Measurements from ENCODE around the gene EFEMP2. TPM values are rescaled to one million over a fixed set of nuclear protein-coding genes. Genes with fewer than 3 reads are reported as not detected.
A peak's percentile ranks its signal among the peaks of the same experiment; 100 is the strongest.

The EFEMP2 gene
- total and polyA plus RNA-seq, 2 donors (not counting 3 experiments of a cell fraction or from before 2014, with no cell fraction given) = 81.7 to 207 TPM

DNA sequence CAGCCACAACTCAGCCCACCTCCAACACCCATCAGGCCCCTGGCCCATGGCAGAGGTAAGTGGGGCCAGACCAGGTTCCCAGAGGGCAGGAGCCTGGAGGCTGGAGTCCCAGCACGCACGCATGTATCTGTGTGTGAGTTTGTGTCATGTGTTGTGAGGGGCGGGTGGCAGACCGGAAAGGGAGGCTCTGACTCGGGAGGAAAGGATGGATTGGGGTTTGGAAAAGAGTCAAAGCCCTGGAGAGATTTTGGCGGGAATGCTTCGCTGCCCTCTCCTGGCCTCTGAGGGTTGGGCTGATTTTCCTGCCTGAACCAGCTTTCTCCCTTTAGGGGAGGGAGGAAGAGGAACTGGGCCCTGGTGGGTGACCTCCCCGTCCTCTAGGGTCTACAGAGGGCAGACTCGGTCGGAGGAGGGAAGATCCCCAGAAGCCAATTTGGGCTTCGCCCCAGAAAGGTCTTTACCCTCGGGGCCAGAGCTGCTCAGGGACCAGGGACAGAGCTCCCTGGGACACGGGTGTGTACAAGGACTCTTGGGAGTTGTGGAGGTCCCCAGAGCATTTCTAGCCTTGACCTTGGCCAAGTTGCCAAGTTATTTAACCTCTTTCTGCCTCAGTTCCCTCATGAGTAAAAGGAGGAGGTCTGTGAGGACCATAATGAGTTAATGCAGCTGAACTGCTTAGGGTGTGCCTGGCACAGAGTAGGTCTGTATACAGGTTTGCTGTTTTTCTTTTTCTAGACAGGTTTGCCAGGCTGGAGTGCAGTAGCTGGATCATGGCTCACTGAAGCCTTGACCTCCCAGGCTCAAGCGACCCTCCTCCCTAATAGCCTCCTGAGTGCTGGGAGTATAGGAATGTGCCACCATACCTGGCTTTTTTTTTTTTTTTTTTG lies 39.3 kb upstream of the EFEMP2 start:
- ChIA-PET CTCF (interaction anchor here (0.8 to 4.0 kb wide), 7 partner anchors 10 to 28 kb away, joined by 3 to 39 read pairs (median 4); partner anchors contain the start of genes CCDC85B and FIBP), POLR2A (interaction anchor here (1.0 to 1.6 kb wide), 5 partner anchors 10 to 23 kb away, joined by 3 to 10 read pairs (median 6); partner anchors contain the start of gene FOSL1)
- H3K4me1 ChIP-seq (ENCODE audit: control insufficient read depth, extremely low read depth, insufficient read depth, low read length) = peaks cover 46% of the 10 kb centered on the region
- H3K27me3 ChIP-seq (ENCODE audit: control insufficient read depth in 2 of 2, insufficient read depth in 2 of 2, low read length in 2 of 2) = no peaks in the 10 kb centered on the region
- peak overlapping the region; percentile 5 for H2AFZ ChIP-seq (ENCODE audit: low read depth, low read length)
- intact Hi-C loops (cut with micrococcal nuclease) (no loop called here), dilution Hi-C loops (cut with MboI; ENCODE audit: extremely low pct_ligation_motif_present, low sequenced_read_pairs) (no loop called here)
- no peaks in the 10 kb centered on the region for H3K36me3 ChIP-seq (ENCODE audit: control insufficient read depth in 2 of 2, extremely low read depth in 1 of 2, insufficient read depth in 2 of 2, low read length in 2 of 2)
- no peak overlapping the region for H3K4me3 ChIP-seq (replicated peaks in 1 of 3; ENCODE audit: insufficient read depth in 1 of 3, low read depth in 1 of 3, low read length in 3 of 3)
- H3K27ac ChIP-seq (ENCODE audit: insufficient read depth, low read depth, low read length) = peak overlapping the region; percentile 74
- no peak overlapping the region for H3K4me2 ChIP-seq (ENCODE audit: insufficient read depth, low read length)
- no peaks in the 10 kb centered on the region for H3K9me3 ChIP-seq (replicated peaks; ENCODE audit: control insufficient read depth, insufficient read depth, low read length)
- peak; percentile 58 for DNase-seq (ENCODE audit: low read depth, low spot score)
- H4K20me1 ChIP-seq (replicated peaks; ENCODE audit: control insufficient read depth, extremely low read depth, insufficient read depth, low read length) = no peaks in the 10 kb centered on the region
- peaks cover 6% of the 10 kb centered on the region for H3K79me2 ChIP-seq (ENCODE audit: control insufficient read depth, insufficient read depth, low read length)
- FAIRE-seq = peak; percentile 88
- BruUV-seq (replicated peaks) = TSS peak; percentile 8
- no peaks in the 10 kb centered on the region for H3K9me1 ChIP-seq (replicated peaks; ENCODE audit: control insufficient read depth, extremely low read depth, insufficient read depth, low read length)
- peak overlapping the region; percentile 10 for H3K9ac ChIP-seq (replicated peaks; ENCODE audit: extremely low read depth, insufficient read depth, low read length)
- TF ChIP-seq, protein P1, sequence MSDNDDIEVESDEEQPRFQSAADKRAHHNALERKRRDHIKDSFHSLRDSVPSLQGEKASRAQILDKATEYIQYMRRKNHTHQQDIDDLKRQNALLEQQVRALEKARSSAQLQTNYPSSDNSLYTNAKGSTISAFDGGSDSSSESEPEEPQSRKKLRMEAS (IDR thresholded peaks at IDR 0.05; ENCODE audit: insufficient read depth, insufficient read length) = no peak
- TF ChIP-seq POLR2A (IDR thresholded peaks at IDR 0.05; ENCODE audit: low read depth, low read length) (no peak), FOS (IDR thresholded peaks at IDR 0.05; ENCODE audit: borderline replicate concordance, insufficient read depth, low read length) (peak; percentile 18), EZH2 (IDR thresholded peaks at IDR 0.05; ENCODE audit: borderline replicate concordance, low read depth, low read length, severe bottlenecking) (no peak), JUN (IDR thresholded peaks at IDR 0.05; ENCODE audit: borderline replicate concordance, insufficient read depth, insufficient read length, low read depth) (no peak), POLR2AphosphoS5 (IDR thresholded peaks at IDR 0.05; ENCODE audit: insufficient read depth, low read depth, low read length) (peak; percentile 74), GATA2 (IDR thresholded peaks at IDR 0.05; ENCODE audit: insufficient read depth, insufficient read length, low read depth, low read length) (no peak), MYC (IDR thresholded peaks at IDR 0.05; ENCODE audit: low read depth, low read length) (no peak)
- TF ChIP-seq, protein P2, sequence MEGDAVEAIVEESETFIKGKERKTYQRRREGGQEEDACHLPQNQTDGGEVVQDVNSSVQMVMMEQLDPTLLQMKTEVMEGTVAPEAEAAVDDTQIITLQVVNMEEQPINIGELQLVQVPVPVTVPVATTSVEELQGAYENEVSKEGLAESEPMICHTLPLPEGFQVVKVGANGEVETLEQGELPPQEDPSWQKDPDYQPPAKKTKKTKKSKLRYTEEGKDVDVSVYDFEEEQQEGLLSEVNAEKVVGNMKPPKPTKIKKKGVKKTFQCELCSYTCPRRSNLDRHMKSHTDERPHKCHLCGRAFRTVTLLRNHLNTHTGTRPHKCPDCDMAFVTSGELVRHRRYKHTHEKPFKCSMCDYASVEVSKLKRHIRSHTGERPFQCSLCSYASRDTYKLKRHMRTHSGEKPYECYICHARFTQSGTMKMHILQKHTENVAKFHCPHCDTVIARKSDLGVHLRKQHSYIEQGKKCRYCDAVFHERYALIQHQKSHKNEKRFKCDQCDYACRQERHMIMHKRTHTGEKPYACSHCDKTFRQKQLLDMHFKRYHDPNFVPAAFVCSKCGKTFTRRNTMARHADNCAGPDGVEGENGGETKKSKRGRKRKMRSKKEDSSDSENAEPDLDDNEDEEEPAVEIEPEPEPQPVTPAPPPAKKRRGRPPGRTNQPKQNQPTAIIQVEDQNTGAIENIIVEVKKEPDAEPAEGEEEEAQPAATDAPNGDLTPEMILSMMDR (IDR thresholded peaks at IDR 0.05; ENCODE audit: extremely low read depth in 1 of 2, insufficient read depth in 1 of 2, low read depth in 1 of 2, low read length in 2 of 2) = peak in 1 of 2 donors; percentile 17
